DMS153 (cell line): ENCODE data around the gene RAI1.
"Not testable (repeated sequence)": the region's sequence is repeated elsewhere in the genome, so short reads cannot be mapped to it uniquely, and the experiment has no call there.

Experiments
- DNase-seq: peaks from one replicate; lab custom pipeline; 2025; lab: John Stamatoyannopoulos, UW

The RAI1 gene

GRCh38 chr17:17663160-17664063 is 17.8 kb upstream of the RAI1 start:
- no peak for DNase-seq

GRCh38 chr17:17664064-17664452 is 17.2 kb upstream of the RAI1 start:
- no peak for DNase-seq

- no peak for DNase-seq
Measured at GRCh38 chr17:17665255-17665654, 16.0 kb upstream of the RAI1 start.

- DNase-seq = no peak
Measured at GRCh38 chr17:17666111-17666714, 15.0 kb upstream of the RAI1 start.

- no peak for DNase-seq
Measured at GRCh38 chr17:17667231-17667630, 14.0 kb upstream of the RAI1 start.

GRCh38 chr17:17667947-17668346 is 13.3 kb upstream of the RAI1 start:
- no peak for DNase-seq

GRCh38 chr17:17668358-17668757 is 12.9 kb upstream of the RAI1 start:
- no peak for DNase-seq

- DNase-seq = no peak
Measured at GRCh38 chr17:17668775-17669579, 12.3 kb upstream of the RAI1 start.

GRCh38 chr17:17669580-17670235 is 11.6 kb upstream of the RAI1 start:
- no peak for DNase-seq

GRCh38 chr17:17670701-17671305 is 10.5 kb upstream of the RAI1 start:
- DNase-seq = no peak

GRCh38 chr17:17671369-17672129 is 9.7 kb upstream of the RAI1 start:
- DNase-seq = no peak

GRCh38 chr17:17672453-17673368 is 8.5 kb upstream of the RAI1 start:
- no peak for DNase-seq

- DNase-seq = no peak
Measured at GRCh38 chr17:17675416-17675815, 5.8 kb upstream of the RAI1 start.

GRCh38 chr17:17675925-17676534 is 5.2 kb upstream of the RAI1 start:
- DNase-seq = no peak

- DNase-seq = no peak
Measured at GRCh38 chr17:17676752-17677151, 4.5 kb upstream of the RAI1 start.

GRCh38 chr17:17677299-17678040 is 3.8 kb upstream of the RAI1 start:
- no peak for DNase-seq

- DNase-seq = not testable (repeated sequence)
Measured at GRCh38 chr17:17678063-17678699, 3.1 kb upstream of the RAI1 start.

- no peak for DNase-seq
Measured at GRCh38 chr17:17679243-17679642, 2.0 kb upstream of the RAI1 start.
